Glutamatergic neuron (in vitro differentiated cells): ENCODE data around the gene RDX. TPM values are rescaled to one million over a fixed set of nuclear protein-coding genes. Genes with fewer than 3 reads are reported as not detected.

Experiments used
- DNase-seq: peaks from one replicate; pipeline ENCODE4 v3.0.0; 2022
- H3K27ac Mint-ChIP-seq: one replicate; pipeline ENCODE4 v1.8.0; 2020; ENCODE audit warnings: mild to moderate bottlenecking, mixed read lengths, inconsistent platforms; ENCODE audit not compliant: unreplicated experiment
- H3K27me3 Mint-ChIP-seq: one replicate; pipeline ENCODE4 v1.8.0; 2020; ENCODE audit warnings: mild to moderate bottlenecking, moderate library complexity, mixed read lengths, inconsistent platforms; ENCODE audit not compliant: unreplicated experiment
- H3K36me3 Mint-ChIP-seq: one replicate; pipeline ENCODE4 v1.8.0; 2020; ENCODE audit warnings: mild to moderate bottlenecking, mixed read lengths, inconsistent platforms; ENCODE audit not compliant: unreplicated experiment
- H3K4me1 Mint-ChIP-seq: one replicate; pipeline ENCODE4 v1.8.0; 2020; ENCODE audit warnings: mild to moderate bottlenecking, low read depth, mixed read lengths, inconsistent platforms; ENCODE audit not compliant: unreplicated experiment
- H3K4me3 Mint-ChIP-seq: one replicate; pipeline ENCODE4 v1.8.0; 2020; ENCODE audit warnings: mild to moderate bottlenecking, mixed read lengths, inconsistent platforms; ENCODE audit not compliant: unreplicated experiment
- H3K9me3 Mint-ChIP-seq: one replicate; pipeline ENCODE4 v1.8.0; 2020; ENCODE audit warnings: mild to moderate bottlenecking, moderate library complexity, mixed read lengths, inconsistent platforms; ENCODE audit not compliant: unreplicated experiment
- total RNA-seq: library from RNA; stranded (reverse); fragmentation: NEBNext Ultra II Directional; extraction: Animal tissue kit (Norgen Biotek cat#: 25700); gene quantifications from one replicate; pipeline ENCODE4 v1.2.1, GENCODE V29; 2021; ENCODE audit not compliant: unreplicated experiment
- TF ChIP-seq, protein P1 (sequence below): fragments of 200-600 bp; sonication (generic); IDR thresholded peaks from one replicate; pipeline ENCODE4 v1.5.0; 2021; ENCODE audit not compliant: partially characterized antibody, unreplicated experiment

Gene RDX
- total RNA-seq, 1 donor from 2014 or later: 71.7 TPM

DNA sequence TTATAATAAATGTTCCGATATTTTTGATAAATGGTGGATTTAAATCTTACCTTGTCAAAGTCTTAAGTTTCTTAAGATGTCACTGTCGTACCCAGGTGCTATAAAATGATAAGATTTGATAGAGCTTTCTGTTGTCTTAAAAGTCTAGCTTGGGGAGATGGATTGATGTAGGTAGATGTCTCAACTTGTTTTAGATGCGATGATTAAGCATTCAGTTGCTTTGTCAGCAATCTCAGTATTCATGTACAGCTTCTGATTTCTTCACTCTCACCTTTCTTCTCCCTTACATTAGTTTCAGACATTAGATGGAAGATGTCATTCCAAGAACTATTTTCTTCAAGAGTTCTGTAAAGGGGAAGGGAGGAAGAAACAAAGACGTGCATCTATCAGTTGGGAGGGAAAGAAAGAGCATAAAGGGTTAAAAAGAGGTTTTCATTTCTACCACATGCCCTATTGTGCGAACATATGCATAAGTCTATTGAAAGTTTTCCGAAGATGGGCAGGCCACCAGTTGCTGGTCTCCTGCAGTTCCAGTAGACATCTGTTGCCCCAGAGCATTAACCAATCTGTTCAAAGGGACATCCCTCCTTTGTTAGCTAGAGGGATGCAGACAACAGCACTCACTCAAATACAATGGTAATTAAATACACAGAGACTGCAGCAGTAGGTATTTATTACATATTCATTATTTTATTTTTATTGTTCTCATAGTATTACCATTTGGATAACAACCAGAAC is 164.9 kb downstream of the RDX start:
- TF ChIP-seq, protein P1, sequence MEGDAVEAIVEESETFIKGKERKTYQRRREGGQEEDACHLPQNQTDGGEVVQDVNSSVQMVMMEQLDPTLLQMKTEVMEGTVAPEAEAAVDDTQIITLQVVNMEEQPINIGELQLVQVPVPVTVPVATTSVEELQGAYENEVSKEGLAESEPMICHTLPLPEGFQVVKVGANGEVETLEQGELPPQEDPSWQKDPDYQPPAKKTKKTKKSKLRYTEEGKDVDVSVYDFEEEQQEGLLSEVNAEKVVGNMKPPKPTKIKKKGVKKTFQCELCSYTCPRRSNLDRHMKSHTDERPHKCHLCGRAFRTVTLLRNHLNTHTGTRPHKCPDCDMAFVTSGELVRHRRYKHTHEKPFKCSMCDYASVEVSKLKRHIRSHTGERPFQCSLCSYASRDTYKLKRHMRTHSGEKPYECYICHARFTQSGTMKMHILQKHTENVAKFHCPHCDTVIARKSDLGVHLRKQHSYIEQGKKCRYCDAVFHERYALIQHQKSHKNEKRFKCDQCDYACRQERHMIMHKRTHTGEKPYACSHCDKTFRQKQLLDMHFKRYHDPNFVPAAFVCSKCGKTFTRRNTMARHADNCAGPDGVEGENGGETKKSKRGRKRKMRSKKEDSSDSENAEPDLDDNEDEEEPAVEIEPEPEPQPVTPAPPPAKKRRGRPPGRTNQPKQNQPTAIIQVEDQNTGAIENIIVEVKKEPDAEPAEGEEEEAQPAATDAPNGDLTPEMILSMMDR: no peak
- Mint-ChIP-seq H3K4me1 (peaks cover 32% of the 10 kb centered on the region), H3K27ac (peak overlapping the region; percentile 99)

DNA sequence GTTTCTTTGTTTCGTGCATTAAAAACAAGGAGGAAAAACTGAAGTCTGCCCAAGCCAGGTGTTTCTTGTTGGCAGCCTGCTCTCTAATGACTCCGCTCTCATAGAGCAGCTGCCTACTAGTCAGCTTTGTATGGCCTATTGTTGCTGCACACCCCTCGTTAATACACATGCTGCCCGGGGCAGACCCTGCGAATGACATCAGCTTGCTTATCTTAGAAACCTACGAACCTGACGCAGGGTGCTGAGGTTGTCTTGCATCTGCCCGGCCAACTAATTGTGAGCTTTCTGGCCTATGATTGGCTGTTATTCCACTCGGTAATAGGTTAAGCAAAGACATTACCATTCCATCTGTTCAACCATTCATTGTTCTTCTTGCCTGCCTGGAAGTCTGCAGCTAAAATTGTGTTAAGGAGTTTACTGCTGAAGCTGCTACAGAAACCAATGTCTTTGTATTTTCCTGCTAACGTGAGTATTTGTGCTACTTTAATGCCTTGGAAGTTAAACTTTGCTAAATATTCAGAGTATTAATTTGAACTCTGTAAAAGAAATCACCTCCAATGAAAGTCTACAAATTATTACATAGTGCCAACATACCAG is 165.7 kb downstream of the RDX start:
- TF ChIP-seq, protein P1: no peak
- Mint-ChIP-seq H3K36me3 (no peaks in the 10 kb centered on the region), H3K9me3 (peaks cover 18% of the 10 kb centered on the region), H3K27ac (peak overlapping the region; percentile 99), H3K27me3 (peaks cover 11% of the 10 kb centered on the region), H3K4me1 (peaks cover 26% of the 10 kb centered on the region), H3K4me3 (peak overlapping the region; percentile 93)
- peak; percentile 83 for DNase-seq

More for the DNA sequence above, 164.9 kb downstream of the RDX start:
- Mint-ChIP-seq H3K36me3 (no peaks in the 10 kb centered on the region), H3K9me3 (peaks cover 18% of the 10 kb centered on the region), H3K27me3 (peaks cover 11% of the 10 kb centered on the region), H3K4me3 (peak overlapping the region; percentile 93)
- DNase-seq: peak; percentile 39

DNA sequence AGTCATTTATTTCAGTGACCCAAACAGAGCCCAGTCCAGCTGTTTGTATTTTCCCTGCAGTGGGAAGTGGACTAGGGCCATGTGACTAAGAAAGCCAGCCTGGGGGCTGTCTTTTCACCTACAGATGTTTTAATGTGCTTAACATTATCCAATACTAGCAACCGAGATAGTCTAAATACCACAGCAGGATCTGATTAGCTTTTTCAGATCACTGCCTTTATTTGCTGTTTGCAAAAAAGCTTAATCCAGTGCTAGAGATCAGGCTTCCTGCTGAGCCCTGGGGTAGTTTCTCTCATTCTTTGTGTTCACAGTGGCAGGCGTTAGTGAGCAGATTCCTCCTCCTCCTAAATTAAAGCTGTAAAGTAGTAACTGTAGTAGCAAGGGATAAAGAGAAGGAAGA is 168.3 kb downstream of the RDX start:
- Mint-ChIP-seq H3K4me3 (peak overlapping the region; percentile 56), H3K4me1 (peaks cover 38% of the 10 kb centered on the region), H3K9me3 (peaks cover 24% of the 10 kb centered on the region), H3K27me3 (peaks cover 18% of the 10 kb centered on the region), H3K27ac (peak overlapping the region; percentile 89), H3K36me3 (peaks cover 5% of the 10 kb centered on the region)
- TF ChIP-seq, protein P1: no peak
- DNase-seq: no peak

DNA sequence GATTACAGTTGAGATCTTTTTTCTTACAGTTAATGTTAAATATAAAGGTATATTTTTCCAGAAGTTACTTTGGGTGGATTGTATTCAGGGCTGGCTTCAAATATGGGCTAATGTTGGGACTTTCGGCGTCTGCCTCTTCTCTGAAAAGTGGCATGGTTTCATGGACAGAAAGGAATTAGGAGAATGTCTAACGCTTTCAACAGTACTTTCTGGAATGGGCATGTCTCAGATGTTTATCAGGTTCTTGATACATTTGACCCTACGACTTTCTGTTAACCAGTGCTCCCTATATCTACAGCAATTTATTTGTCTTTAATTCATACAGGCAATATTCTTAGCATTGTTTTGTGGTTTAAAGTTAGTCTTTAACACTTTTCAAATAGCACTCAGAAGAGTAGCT is 169.5 kb downstream of the RDX start:
- peak overlapping the region; percentile 42 for H3K27ac Mint-ChIP-seq
- peaks cover 24% of the 10 kb centered on the region for H3K9me3 Mint-ChIP-seq
- no peak for DNase-seq
- peaks cover 18% of the 10 kb centered on the region for H3K27me3 Mint-ChIP-seq
- TF ChIP-seq, protein P1: no peak
- H3K36me3 Mint-ChIP-seq: peaks cover 5% of the 10 kb centered on the region
- no peak overlapping the region for H3K4me3 Mint-ChIP-seq
- peaks cover 39% of the 10 kb centered on the region for H3K4me1 Mint-ChIP-seq

DNA sequence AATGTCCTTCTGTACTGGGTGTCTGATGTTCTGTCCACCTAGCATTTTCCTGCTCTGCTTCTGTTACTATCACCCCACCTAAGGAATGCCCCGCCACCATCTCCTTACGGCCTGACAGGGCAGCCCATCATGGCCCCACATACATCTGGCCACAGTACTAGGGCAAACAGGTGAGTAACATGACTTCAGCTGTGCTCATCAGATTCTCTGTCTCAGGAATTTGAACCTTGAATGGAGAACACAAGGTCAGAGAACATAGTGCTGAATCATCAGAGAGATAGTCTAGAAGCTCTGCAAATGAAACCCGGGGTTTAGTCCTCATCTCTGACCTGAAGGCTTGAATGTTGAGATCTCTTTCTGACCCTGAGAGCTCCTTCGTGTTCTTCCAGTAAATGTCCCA is 170.8 kb downstream of the RDX start:
- Mint-ChIP-seq H3K4me1 (peaks cover 44% of the 10 kb centered on the region), H3K4me3 (no peak overlapping the region), H3K9me3 (peaks cover 12% of the 10 kb centered on the region), H3K36me3 (peaks cover 5% of the 10 kb centered on the region), H3K27me3 (peaks cover 8% of the 10 kb centered on the region), H3K27ac (no peak overlapping the region)
- no peak for DNase-seq
- TF ChIP-seq, protein P1: no peak
